Mucosa of descending colon (tissue), 3 donors: ENCODE data around the gene MACO1. TPM values are rescaled to one million over a fixed set of nuclear protein-coding genes. Genes with fewer than 3 reads are reported as not detected.

Experiments used
- ATAC-seq: fragments of 200-7000 bp; cut with Tn5 transposase; one replicate; pipeline ENCODE4 v1.9.1; 2020; ENCODE audit warnings: mild to moderate bottlenecking, moderate library complexity
- DNase-seq, 3 donors: peaks; one replicate each; pipeline ENCODE4 v3.0.0-alpha.2; 2020
- H3K36me3 ChIP-seq: fragments of 200-600 bp; one replicate; pipeline ENCODE4 v1.8.0; 2021; ENCODE audit warnings: low read depth, mild to moderate bottlenecking
- H3K4me1 ChIP-seq: fragments of 200-600 bp; one replicate; pipeline ENCODE4 v1.8.0; 2021; ENCODE audit warnings: low read depth, mild to moderate bottlenecking
- H3K4me3 ChIP-seq: fragments of 200-600 bp; one replicate; pipeline ENCODE4 v1.8.0; 2021; ENCODE audit warnings: mild to moderate bottlenecking
- H3K9me3 ChIP-seq: fragments of 200-600 bp; one replicate; pipeline ENCODE4 v1.8.0; 2021; ENCODE audit warnings: mild to moderate bottlenecking
- intact Hi-C, 2 donors: fragments of 100-400 bp; cut with DNase I in 1 of 2; cut with micrococcal nuclease in 1 of 2; formaldehyde crosslinking; loops; one replicate each; pipeline versions ENCODE4 v1.11.0 to v1.11.1; 2022; cut with DNase I, micrococcal nuclease
- total RNA-seq, 3 donors: library from RNA; stranded (reverse); fragmentation: NEBNext Ultra II Directional in 2 of 3; extraction: Animal tissue kit (Norgen Biotek cat#: 25700) in 2 of 3; gene quantifications; one replicate each; pipeline versions ENCODE4 v1.2.1 to v1.2.4, GENCODE V29; 2021 to 2023
- TF ChIP-seq, protein P1 (sequence below): fragments of 200-600 bp; IDR thresholded peaks from one replicate; pipeline ENCODE4 v1.8.0; 2022; ENCODE audit warnings: antibody characterized with exemption, mild to moderate bottlenecking
- donor health status: DM: no; HTN: no; CAD: no; lungs with moderate emphysema.
- donor health status: DM: no; HTN: no; CAD: no.
- donor health status: DM: no; HTN: yes; CAD: no.

Gene MACO1
- total RNA-seq, 3 donors from 2014 or later, result 21.8 to 23.5 (median 22.5) TPM

DNA sequence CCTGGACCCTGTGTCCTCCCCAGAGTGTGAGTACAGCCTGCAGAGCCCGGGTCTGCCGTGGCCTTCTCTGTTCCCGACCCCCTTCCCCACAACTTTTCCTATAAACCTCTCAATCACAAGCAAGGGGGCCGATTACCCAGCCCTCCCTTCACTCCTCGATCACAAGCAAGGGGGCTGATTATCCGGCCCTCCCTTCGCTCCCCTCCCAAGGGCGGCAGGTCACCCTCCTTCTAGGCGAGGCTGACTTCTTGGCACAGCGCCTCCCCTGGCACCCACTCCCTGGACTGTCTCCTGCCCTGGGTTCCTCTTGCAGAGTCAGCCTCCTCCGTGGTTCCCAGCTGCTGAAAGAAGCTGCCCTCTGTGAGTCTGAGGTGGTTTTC lies 100.4 kb downstream of the MACO1 start:
- ATAC-seq, result peak; percentile 38
- no peaks in the 10 kb centered on the region for H3K36me3 ChIP-seq

DNA sequence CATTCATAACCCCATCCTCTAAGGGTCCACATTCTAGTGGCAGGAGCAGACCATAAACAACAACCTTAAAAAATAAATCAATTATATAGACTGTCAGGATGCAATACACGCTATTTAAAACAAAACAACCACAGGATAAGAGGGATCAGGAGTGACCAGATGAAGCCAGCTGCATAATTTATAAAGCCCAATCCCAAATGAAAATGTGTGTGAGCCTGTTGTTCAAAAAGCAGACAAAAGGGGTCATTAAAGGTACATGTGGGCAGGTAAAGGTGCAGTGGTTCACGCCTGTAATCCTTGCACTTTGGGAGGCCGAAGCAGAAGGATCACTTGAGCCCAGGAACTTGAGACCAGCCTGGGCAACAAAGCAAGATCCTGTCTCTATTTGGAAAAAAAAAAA lies 102.3 kb downstream of the MACO1 start:
- no peak overlapping the region for H3K4me3 ChIP-seq
- ATAC-seq (no peak), DNase-seq (no peak)
- intact Hi-C loops, result no loop called here
- no peaks in the 10 kb centered on the region for H3K9me3 ChIP-seq
- TF ChIP-seq, protein P1, sequence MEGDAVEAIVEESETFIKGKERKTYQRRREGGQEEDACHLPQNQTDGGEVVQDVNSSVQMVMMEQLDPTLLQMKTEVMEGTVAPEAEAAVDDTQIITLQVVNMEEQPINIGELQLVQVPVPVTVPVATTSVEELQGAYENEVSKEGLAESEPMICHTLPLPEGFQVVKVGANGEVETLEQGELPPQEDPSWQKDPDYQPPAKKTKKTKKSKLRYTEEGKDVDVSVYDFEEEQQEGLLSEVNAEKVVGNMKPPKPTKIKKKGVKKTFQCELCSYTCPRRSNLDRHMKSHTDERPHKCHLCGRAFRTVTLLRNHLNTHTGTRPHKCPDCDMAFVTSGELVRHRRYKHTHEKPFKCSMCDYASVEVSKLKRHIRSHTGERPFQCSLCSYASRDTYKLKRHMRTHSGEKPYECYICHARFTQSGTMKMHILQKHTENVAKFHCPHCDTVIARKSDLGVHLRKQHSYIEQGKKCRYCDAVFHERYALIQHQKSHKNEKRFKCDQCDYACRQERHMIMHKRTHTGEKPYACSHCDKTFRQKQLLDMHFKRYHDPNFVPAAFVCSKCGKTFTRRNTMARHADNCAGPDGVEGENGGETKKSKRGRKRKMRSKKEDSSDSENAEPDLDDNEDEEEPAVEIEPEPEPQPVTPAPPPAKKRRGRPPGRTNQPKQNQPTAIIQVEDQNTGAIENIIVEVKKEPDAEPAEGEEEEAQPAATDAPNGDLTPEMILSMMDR, result no peak
- no peaks in the 10 kb centered on the region for H3K4me1 ChIP-seq
- no peaks in the 10 kb centered on the region for H3K36me3 ChIP-seq

More for the DNA sequence above, 100.4 kb downstream of the MACO1 start:
- H3K4me1 ChIP-seq, result no peaks in the 10 kb centered on the region
- TF ChIP-seq, protein P1, result no peak
- H3K9me3 ChIP-seq, result no peaks in the 10 kb centered on the region
- no peak for DNase-seq
- intact Hi-C loops, result no loop called here
- no peak overlapping the region for H3K4me3 ChIP-seq

DNA sequence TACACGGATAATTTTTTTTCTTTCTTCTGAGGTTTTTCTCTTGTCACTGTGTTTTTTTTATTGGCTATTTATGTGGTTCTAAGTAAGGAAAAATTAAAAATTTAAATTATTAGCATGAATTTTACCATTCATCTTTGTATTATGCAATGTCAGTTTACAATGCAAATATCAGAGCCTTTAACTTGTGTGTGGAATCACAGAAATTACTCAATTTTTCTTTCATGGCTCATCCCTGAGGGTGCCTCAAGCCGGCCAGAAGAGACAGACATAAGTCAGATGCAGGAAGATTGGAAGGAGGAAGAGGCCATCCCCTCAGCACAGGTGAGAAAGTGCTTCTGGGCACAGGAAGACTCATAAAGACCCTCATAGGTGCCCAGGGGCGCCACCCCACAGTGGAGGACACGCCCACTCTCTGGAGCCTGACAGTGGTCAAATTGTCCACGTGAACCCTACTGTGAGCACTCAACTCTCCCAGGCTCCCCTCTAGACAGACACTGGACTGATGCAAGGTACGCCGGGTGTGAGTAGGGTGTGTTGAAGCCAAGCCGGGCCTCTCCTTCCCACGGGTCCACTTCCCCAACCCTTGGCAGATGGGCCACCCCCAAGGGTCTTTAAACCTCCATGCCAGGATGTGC lies 103.2 kb downstream of the MACO1 start:
- TF ChIP-seq, protein P1, result no peak
- Histone ChIP-seq H3K4me1 (no peaks in the 10 kb centered on the region), H3K9me3 (no peaks in the 10 kb centered on the region), H3K36me3 (no peaks in the 10 kb centered on the region), H3K4me3 (no peak overlapping the region)
- DNase-seq, result no peak
- ATAC-seq, result no peak
- intact Hi-C loops, result no loop called here

DNA sequence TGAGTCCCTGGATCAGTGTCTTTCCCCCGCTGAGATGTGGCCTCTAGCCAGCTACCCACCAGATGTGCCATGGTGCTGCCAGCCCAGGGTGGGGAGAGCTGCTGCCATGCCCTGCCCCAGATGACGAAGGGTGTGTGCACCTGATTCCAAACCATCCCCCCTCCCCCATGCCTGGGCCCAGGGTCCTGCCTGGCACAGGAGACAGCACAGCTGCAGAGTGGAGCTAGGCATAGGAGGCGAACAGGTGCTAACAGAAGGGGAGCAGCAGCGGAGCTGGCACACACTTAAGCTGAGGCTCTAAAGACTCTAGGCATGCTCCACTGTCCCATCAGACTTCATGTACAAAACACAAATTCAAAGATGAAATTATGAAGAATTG lies 103.7 kb downstream of the MACO1 start:
- H3K4me3 ChIP-seq, result no peak overlapping the region
- H3K9me3 ChIP-seq, result no peaks in the 10 kb centered on the region
- intact Hi-C loops, result no loop called here
- no peaks in the 10 kb centered on the region for H3K4me1 ChIP-seq
- no peaks in the 10 kb centered on the region for H3K36me3 ChIP-seq
- ATAC-seq, result peak; percentile 35
- TF ChIP-seq, protein P1, result no peak
- no peak for DNase-seq

DNA sequence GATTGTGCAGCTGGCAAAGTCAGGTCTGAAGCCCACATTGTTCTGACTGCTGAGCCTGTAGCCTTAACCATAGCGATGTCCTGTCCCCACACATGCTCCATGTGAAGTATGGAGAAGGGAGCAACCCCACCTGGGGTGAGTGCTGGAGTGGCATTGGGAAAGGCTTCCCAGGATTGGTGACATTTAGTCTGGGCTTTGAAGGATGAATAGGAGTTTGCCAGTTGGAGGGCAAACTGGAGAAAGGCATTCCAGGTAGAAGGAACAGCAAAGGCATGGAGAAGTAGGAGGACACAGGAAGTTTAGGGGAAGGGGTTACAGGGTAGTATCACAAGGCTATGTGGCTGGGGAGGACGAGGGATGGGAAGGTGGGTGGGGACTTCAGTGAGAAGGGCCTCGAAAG lies 105.4 kb downstream of the MACO1 start:
- ATAC-seq, result no peak
- no peak for DNase-seq
- Histone ChIP-seq H3K9me3 (no peaks in the 10 kb centered on the region), H3K4me3 (no peak overlapping the region), H3K36me3 (no peaks in the 10 kb centered on the region), H3K4me1 (no peaks in the 10 kb centered on the region)
- TF ChIP-seq, protein P1, result no peak
- intact Hi-C loops, result no loop called here
